ENCODE data around the gene NUP93.

DNA sequence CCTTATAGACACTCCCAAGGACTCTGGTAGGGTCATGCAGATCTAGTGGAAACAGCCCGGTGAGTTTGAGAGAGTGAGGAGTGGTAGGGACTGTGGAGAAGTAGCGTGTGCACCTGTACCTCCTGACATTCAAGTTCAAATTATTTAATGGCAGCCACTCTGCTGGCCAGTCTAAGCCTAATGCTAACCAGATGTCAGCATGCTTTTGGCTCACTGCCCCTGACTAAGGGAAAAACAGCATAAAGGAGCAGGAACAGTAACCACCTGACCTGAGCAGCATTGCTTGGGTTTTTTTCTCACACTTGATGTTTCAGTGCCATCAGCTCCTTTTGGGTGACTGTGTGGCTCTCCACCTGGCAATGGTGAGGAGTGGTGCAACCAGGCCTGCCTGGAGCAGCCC, 111.3 kb downstream of the NUP93 start:
- no peak for TF ChIP-seq EZH2 (IDR thresholded peaks at IDR 0.05; ENCODE audit: low read length)
- TF ChIP-seq, protein P1, sequence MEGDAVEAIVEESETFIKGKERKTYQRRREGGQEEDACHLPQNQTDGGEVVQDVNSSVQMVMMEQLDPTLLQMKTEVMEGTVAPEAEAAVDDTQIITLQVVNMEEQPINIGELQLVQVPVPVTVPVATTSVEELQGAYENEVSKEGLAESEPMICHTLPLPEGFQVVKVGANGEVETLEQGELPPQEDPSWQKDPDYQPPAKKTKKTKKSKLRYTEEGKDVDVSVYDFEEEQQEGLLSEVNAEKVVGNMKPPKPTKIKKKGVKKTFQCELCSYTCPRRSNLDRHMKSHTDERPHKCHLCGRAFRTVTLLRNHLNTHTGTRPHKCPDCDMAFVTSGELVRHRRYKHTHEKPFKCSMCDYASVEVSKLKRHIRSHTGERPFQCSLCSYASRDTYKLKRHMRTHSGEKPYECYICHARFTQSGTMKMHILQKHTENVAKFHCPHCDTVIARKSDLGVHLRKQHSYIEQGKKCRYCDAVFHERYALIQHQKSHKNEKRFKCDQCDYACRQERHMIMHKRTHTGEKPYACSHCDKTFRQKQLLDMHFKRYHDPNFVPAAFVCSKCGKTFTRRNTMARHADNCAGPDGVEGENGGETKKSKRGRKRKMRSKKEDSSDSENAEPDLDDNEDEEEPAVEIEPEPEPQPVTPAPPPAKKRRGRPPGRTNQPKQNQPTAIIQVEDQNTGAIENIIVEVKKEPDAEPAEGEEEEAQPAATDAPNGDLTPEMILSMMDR (optimal IDR thresholded peaks at IDR 0.05 in 1 of 3, IDR thresholded peaks at IDR 0.05 in 1 of 3, conservative IDR thresholded peaks at IDR 0.05 in 1 of 3; ENCODE audit: extremely low read depth in 1 of 3, insufficient read depth in 2 of 3, low read length in 3 of 3), result no peak

All from keratinocyte (primary cell).